ENCODE data around the gene PSMD10.

The PSMD10 gene

DNA sequence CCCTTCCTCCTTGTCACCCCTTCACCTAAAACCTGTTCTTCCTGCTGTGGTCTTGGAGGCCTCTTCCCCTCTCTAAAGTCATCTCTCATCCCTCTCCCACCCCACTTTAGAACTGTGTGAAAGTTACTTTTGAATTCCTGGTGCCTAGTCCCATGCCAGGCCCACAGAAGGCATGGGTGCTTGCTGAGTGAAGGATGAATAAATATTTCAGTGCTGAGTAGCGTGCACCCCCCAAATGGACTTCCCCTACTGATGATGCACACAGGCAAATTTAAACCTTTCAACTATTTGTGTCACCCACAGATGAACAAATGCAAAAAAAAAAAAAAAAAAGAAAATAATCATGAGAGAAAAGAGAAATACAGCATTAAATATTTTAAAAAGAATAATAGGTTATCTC is 19.8 kb downstream of the PSMD10 start:
- no peak for DNase-seq (ENCODE audit: low spot score)

- no peak for DNase-seq (ENCODE audit: low spot score)
Measured at GRCh38 chrX:108070891-108071290, 20.5 kb downstream of the PSMD10 start.

GRCh38 chrX:108068121-108068520 is 23.2 kb downstream of the PSMD10 start:
- DNase-seq (ENCODE audit: low spot score): no peak

- no peak for DNase-seq (ENCODE audit: low spot score)
Measured at GRCh38 chrX:108064613-108065012, 26.7 kb downstream of the PSMD10 start.

DNA sequence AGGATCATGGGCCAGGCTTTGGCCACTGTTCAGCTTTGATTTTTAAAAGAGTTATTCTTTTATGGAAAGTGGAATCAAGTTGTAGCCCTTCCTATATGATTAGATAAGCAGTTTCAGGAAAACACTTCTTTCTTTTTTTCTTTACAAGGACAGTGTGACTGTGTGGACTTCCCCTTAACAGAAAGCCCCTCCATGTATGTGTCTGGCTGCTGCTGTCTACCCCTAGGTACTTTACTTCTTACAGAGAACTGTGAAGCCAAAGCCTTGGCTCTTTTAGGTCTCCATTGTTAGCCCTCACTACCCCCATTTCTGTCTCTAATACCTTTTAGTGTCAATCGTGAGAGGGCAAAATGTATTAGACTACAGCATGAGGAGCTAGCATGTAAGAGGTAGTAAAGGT is 27.3 kb downstream of the PSMD10 start:
- DNase-seq (ENCODE audit: low spot score): no peak

- no peak for DNase-seq (ENCODE audit: low spot score)
Measured at GRCh38 chrX:108059801-108060200, 31.5 kb downstream of the PSMD10 start.

GRCh38 chrX:108055546-108055945 is 35.8 kb downstream of the PSMD10 start:
- DNase-seq (ENCODE audit: low spot score): no peak

- no peak for DNase-seq (ENCODE audit: low spot score)
Measured at GRCh38 chrX:108053218-108053617, 38.1 kb downstream of the PSMD10 start.

DNA sequence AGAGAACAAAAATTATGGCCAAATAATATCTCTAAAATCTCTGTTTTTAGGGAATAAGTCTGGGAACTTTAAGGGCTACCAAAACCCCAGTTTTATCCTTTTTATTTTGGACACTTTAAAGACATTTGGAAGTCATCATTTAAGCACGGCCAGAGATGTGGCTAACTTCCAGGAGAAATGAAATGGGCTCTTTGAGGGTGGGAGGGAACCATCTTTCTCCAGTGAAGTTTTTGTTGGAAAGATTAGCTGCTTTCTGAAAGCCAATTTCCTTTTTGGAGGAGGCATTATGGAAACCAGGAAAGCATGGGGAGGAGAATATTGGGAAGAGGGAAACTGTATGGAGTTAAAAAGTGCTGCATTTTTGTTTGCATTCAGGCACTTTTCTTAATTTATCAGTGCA is 41.7 kb downstream of the PSMD10 start:
- DNase-seq (ENCODE audit: low spot score): no peak

DNA sequence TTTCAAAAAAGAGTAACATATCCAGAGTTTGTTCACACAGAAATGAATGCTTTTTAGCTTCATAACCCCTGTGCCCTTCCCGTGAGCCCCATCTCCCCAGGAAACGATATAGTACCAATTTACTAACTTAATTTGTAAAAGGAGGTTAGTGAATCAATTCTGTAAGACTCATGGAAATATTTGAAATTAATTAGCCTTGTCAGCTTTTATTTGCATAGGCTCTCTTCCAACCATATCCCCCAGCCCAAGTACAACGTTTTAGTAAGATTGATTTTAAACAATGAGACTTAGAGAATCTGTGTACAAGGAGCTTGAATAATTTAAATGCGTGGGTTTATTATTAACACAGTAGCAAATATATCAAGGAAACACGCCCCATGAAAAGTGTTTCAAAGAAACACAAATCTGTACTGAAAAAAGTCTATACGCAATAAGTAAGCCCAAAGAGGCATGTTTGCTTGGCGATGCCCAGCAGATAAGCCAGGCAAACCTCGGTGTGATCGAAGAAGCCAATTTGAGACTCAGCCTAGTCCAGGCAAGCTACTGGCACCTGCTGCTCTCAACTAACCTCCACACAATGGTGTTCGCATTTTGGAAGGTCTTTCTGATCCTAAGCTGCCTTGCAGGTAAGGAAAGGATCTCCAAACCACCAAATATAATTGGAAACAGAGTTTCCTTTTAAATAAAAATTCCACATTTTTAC is 46.6 kb downstream of the PSMD10 start, which contains the start of gene VSIG1:
Gene VSIG1, plus strand, starts transcription at position 512 of the 703 bp plus-strand sequence. Its CDS starts 66 bp downstream, at position 578.
- no peak for DNase-seq (ENCODE audit: low spot score)

GRCh38 chrX:108036298-108036973 is 54.9 kb downstream of the PSMD10 start:
- DNase-seq (ENCODE audit: low spot score): peak; percentile 16

- no peak for DNase-seq (ENCODE audit: low spot score)
Measured at GRCh38 chrX:108034725-108035124, 56.6 kb downstream of the PSMD10 start.

Data from HuH-7.5 (cell line).